ENCODE measurements around the gene KIF11.
"Not testable (repeated sequence)": the region's sequence is repeated elsewhere in the genome, so short reads cannot be mapped to it uniquely, and the experiment has no call there.

KIF11 gene

DNA sequence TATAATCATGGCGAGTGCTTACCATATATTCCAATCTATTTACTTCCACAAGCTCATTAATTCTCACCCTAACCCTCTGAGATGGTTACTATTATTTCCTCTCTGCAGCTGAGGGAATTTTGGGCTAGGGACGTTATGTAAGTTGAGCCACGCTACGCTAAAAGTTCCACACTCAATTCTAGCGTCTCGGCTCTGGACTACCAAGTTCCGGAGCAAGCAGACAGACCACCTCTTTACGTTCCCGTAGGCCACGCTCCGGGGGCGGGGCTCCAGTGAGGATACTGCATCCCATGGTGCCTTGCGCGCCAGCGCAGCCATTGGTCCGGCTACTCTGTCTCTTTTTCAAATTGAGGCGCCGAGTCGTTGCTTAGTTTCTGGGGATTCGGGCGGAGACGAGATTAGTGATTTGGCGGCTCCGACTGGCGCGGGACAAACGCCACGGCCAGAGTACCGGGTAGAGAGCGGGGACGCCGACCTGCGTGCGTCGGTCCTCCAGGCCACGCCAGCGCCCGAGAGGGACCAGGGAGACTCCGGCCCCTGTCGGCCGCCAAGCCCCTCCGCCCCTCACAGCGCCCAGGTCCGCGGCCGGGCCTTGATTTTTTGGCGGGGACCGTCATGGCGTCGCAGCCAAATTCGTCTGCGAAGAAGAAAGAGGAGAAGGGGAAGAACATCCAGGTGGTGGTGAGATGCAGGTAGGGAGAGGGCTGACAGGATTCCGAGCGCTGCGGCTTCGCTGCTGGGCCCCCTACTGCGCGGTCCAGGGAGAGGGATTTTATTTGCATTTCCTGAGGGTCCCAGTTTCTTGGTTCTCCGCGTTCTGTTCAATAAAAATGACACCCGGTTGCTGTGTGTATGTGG lies at the start of gene KIF11:
KIF11 (plus strand) TSS at position 370 of the 858 bp plus-strand sequence; CDS start at position 616, 246 bp downstream.
- peak; percentile 95 to 97 for DNase-seq (ENCODE audit: low read depth in 2 of 2)

- DNase-seq (ENCODE audit: low read depth in 2 of 2), result no peak
Measured at GRCh38 chr10:92544296-92544695, 48.6 kb upstream of the KIF11 start.

- DNase-seq (ENCODE audit: low read depth in 2 of 2), result no peak
Measured at GRCh38 chr10:92545556-92545955, 47.4 kb upstream of the KIF11 start.

DNA sequence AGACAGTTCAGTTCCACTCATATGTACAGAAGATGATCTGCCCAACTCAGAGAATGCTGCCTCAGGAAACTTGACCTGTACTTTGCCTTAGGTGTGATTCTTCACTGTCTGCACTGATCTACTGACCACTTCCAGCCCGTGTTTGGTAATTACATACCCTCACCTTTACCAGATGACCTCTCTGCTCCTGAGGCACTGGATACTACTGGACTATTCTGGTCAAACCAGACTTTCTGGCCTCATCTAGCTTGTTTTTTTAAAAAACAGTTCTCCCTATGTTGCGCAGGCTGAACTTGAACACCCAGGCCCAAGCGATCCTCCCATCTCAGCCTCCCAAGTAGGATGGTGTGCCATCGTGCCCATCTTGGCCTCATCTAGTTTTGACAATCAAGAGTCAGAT lies 45.3 kb upstream of the KIF11 start:
- no peak for DNase-seq (ENCODE audit: low read depth in 2 of 2)

DNA sequence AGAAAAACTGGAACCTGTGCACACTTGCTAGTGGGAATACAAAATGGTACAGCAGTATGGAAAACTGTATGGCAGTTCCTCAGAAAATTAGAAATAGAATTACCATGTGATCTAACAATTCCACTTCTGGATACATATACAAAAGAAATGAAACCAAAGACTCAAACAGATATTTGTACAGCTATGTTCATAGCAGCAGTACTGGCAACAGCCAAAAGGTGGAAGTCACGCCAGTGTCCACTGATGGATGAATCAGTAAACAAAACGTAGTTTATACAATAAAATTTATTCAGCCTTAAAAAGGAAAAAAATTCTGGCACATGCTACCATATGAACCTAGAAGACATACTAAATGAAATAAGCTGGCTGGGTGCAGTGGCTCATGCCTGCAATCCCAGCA lies 42.0 kb upstream of the KIF11 start:
- no peak for DNase-seq (ENCODE audit: low read depth in 2 of 2)

DNA sequence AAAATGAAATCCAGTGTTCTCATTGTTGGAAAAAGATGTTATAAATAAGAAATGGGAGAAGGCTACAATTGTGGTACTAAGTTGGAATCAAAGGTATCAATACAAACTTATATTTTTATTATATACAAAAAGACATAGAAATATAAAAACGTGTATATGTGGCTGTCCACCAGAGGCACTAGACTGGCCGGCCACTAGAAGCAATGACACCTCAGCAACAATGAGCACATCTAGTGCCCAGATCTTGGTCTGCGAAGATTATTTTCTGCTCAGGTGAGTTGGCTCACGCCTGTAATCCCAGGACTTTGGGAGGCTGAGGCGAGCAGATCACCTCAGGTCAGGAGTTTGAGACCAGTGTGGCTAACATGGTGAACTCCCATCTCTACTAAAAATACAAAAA lies 40.6 kb upstream of the KIF11 start:
- DNase-seq (ENCODE audit: low read depth in 2 of 2), result no peak

GRCh38 chr10:92553959-92554358 lies 39.0 kb upstream of the KIF11 start:
- DNase-seq (ENCODE audit: low read depth in 2 of 2), result no peak

DNA sequence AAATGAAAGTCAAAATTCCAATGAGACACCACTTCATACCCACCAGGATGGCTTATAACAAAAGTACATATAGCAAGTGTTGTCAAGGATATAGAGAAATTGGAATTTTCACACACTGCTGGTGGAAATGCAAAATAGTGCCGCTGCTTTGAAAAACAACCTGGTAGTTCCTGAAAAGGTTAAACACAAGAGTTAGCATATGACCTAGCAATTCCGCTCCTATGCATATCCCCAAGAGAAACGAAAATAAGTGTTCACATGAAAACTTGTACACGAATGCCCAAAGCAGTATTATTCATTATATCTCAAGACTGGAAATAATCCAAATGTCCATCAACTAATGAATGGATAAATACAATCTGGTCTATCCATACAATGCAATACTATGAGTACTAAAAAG lies 33.9 kb upstream of the KIF11 start:
- DNase-seq (ENCODE audit: low read depth in 2 of 2), result no peak

GRCh38 chr10:92562424-92562823 lies 30.5 kb upstream of the KIF11 start:
- no peak for DNase-seq (ENCODE audit: low read depth in 2 of 2)

DNA sequence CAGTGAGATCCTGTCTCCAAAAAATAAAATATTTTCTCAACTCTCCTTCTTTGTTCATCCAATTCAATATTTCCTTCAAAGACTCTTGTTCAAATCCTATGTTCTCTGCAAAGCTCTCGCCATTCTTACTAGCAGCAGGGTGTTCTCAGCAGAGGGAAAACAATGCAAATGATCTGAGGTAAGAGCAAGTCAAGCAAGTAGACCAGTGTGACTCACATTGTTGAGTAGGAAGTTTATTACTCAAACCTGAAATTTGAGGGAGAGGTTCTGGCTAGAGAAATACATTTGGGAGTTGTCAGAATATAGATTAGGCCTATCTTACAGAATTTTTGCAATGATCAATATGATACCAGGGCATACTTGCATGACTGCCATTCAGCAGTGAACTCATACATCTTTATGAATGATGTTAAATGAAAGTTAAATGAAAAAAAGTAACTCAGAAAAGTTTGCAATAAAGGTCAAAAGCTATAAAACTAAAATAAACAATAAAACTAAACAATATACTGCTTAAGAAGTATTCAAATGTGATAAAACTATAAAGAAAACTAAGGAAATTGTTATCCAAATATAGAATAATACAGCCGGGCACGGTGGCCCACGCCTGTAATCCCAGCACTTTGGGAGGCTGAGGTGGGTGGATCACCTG lies 24.9 kb upstream of the KIF11 start:
- DNase-seq (ENCODE audit: low read depth in 2 of 2), result no peak

DNA sequence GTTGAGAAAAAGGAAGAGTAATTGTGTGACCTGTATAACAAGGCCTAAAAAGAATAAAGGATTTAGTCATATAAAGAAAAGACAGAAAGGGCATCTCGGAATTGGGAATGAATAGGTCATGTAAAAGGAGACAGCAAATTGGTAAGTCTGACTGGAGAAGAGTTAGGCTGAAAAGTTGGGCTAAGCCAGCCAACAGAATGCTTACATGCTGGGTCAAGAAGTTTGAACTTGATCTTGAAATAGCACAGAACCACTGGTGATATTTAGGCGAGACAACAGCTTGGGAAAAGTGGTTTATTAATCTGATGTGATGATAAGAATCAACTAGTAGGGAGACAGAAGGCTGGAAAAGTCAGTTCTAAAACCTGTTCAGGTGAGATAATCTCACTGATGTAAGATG lies 23.9 kb upstream of the KIF11 start:
- DNase-seq (ENCODE audit: low read depth in 2 of 2), result no peak

GRCh38 chr10:92569663-92570062 lies 23.3 kb upstream of the KIF11 start:
- DNase-seq (ENCODE audit: low read depth in 2 of 2), result not testable (repeated sequence)

GRCh38 chr10:92571649-92572048 lies 21.3 kb upstream of the KIF11 start:
- no peak for DNase-seq (ENCODE audit: low read depth in 2 of 2)

DNA sequence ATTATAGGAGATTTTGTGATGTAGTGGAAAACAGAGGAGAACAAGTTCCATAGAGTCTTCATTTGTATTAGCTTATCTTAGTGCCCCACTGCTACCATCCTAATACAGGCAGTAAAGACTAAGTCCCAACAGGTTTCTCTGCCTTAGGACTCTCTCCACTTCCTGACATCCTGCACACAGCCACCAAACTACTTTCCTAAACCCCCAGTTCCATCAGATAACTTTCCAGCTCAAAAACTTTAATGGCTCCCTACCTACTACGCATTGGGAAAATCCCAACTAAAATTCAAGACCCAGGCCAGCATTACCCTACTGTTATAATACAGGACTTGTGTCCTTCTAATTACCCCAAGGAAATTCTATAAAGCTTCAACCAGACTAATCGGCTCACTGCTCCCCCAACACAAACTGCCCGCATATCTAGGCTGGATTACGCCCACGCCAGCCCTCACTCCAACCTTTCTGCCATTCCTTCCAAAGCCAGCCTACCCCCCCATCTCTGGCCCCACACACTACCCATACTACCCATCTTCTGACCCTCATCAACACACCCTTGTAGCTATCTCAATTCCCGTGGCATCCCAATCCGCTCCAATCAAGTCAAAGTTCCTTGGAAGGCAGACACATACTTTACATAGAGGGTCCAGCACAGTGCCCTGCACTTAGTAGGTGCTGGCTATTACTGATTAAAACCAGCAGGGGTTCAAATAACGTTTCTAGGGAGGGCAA lies 20.4 kb upstream of the KIF11 start:
- no peak for DNase-seq (ENCODE audit: low read depth in 2 of 2)

DNA sequence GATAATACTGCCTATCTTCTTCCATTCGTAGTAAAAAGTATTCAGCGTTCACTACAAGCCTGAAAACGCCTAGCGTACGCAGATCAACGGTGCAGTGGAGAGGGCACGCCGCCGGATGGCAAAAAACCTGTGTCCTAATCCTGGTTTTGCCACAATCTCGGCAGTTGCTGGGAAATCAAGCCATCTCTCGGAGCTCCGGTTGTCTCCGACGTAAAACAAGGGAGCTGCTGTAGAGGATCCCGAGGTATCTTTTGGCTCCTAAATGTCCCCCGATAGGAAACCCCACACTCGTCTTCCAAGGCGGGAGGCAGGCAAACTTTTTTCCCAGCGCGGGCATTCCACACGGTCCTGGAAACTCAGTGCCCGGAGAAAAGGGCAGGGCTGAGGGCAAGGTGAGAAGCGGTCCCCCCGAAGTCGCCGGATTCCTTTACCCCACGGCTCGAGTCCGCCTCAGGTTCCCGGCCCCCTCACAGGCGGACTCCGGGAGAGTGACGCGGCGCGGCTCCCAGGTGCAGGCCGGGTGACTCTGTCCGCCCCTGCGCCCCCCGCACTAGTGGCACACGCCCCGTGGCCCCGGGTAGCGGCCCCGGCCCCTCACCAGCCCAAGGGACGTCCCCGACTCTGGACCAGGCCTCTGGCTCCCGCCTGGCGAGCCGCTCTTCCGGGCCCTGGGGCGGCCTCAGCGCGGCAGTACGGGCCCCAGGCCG lies 19.7 kb upstream of the KIF11 start:
- peak in 1 of 2 donors; percentile 30 for DNase-seq (ENCODE audit: low read depth in 2 of 2)

GRCh38 chr10:92573798-92574547 lies 19.0 kb upstream of the KIF11 start, which contains the start of gene IDE:
IDE (minus strand) TSS chr10:92574093; CDS start chr10:92574019, 74 bp downstream.
- DNase-seq (ENCODE audit: low read depth in 2 of 2), result peak; percentile 69 to 79

GRCh38 chr10:92574548-92575261 lies 18.2 kb upstream of the KIF11 start:
- no peak for DNase-seq (ENCODE audit: low read depth in 2 of 2)

- DNase-seq (ENCODE audit: low read depth in 2 of 2), result no peak
Measured at GRCh38 chr10:92575961-92576360, 17.0 kb upstream of the KIF11 start.

DNA sequence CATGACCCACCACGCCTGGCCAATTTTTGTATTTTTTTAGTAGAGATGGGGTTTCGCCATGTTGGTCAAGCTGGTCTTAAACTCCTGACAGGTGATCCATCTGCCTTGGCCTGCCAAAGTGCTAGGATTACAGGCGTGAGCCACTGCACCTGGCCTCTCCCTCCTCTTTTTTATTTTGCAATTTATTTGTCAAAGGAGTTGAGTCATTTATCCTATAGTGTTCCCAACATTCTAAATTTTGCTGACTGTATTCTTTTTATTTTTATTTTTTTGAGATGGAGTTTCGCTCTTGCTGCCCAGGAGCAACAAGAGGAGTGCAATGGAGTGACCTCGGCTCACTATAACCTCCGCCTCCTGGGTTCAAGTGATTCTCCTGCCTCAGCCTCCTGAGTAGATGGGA lies 10.6 kb upstream of the KIF11 start:
- not testable (repeated sequence) for DNase-seq (ENCODE audit: low read depth in 2 of 2)

Measured in stimulated activated CD4-positive, alpha-beta T cell treated with anti-CD3 and anti-CD28 coated beads, Interleukin-15, amount 100 ng/mL, for 48 hours (primary cell).